GM19193 (cell line): ENCODE results near the gene HS6ST3.

ENCODE experiments used
- POLR2A ChIP-seq: IDR thresholded peaks from 4 replicates; pipeline ENCODE4 v1.6.1; 2011; ENCODE audit not compliant: insufficient read depth, insufficient read length; ENCODE audit errors: extremely low read depth

The HS6ST3 gene

GRCh38 chr13:96492766-96493165 lies 402.9 kb downstream of the HS6ST3 start:
- TF ChIP-seq POLR2A, result no peak

GRCh38 chr13:96499656-96500055 lies 409.7 kb downstream of the HS6ST3 start:
- no peak for TF ChIP-seq POLR2A

- TF ChIP-seq POLR2A, result no peak
These were observed 411.0 kb downstream of the HS6ST3 start for GRCh38 chr13:96500953-96501352.

DNA sequence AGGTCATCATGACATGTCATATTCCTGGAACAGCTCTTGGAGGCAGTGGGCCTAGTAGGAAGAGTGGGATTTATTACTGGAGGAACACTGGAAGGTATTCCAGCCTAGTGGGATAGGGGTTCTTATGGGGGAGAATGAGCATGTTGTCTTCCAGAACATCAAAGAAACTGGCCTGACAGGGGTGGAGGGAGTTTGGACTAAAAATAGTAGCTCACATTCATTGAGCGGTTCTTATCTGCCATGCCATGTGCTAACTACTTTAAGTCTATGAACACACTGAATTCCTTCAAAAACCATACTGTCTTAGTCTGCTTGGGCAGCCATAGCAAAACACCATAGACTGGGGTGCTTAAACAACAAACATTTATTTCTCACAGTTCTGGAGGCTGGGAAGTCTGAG lies 413.6 kb downstream of the HS6ST3 start:
- no peak for TF ChIP-seq POLR2A

DNA sequence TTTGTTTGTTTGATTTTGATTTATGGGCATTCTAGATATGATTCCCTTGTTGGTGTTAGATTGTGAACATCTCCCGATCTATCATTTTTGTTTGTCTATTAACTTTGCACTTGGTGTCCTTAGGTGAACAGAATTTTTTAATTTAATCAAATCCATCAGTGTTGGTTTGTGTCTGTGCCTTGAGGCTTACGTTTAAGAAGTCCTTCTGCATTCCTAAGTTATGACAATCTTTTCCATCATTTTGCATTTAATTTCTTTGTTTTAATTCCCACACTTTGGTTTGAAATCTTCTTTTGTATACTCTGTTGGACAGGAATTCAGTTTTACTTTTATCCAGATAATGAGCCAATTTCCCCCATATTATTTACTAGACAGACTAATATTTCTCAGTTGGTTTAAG lies 421.7 kb downstream of the HS6ST3 start:
- no peak for TF ChIP-seq POLR2A

DNA sequence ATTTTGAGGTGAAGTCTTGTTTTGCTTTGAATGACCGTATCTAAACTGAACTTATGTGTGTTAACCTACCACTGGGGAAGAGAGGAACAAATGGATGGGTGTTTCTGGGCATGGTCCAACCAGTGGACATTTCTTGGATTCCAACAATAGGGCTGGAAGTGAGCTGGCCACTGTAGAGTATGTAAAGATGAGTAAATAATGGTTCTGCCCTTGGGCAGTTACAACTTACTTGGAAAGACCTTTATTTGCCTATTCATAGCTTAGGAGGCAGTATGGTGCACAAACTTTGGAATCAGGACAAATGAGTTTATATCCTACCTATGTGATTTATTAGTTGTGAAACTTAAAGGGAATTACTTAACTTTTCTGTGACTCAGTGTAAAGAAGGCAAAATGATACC lies 429.5 kb downstream of the HS6ST3 start:
- no peak for TF ChIP-seq POLR2A

GRCh38 chr13:96525715-96526114 lies 435.8 kb downstream of the HS6ST3 start:
- no peak for TF ChIP-seq POLR2A

DNA sequence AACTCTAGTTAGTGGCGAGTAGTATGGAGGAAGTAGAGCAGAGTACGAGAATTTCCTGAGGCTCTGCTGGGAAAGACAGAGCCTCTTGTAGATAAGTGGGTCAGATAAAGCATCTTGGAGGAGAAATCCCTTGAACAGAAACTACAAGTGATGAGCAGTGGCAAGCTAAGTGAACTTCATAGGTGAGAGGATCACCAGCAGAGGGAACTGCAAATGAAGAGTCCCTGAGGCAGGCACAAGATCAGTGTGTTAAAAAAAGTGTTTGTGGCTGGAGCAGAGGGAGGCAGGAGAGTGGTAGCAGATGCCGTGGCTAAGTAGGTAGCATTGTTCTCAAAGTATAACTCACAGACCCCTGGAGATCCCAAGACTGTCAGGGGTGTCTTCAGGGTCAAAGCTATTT lies 437.6 kb downstream of the HS6ST3 start:
- no peak for TF ChIP-seq POLR2A

- no peak for TF ChIP-seq POLR2A
These were observed 442.9 kb downstream of the HS6ST3 start for GRCh38 chr13:96532804-96533203.

DNA sequence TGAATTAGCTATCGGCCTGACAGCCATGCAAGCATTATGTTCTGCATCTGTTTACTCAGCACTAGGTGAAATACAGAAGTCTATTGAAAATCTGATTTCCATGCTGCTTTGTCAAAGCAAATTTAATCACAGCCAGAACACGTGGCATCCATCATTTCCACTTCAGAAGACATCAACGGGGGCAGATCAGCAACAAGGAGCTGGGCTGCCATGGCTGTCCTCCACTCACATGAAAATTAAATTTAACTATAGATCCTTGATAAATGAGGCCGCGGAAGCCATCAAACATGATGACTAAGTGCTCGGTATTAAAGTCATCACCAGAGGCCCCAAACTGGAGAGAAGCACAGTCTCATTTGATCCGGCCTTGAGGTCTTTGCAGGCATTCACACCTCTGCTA lies 443.5 kb downstream of the HS6ST3 start:
- no peak for TF ChIP-seq POLR2A

GRCh38 chr13:96539791-96540190 lies 449.9 kb downstream of the HS6ST3 start:
- no peak for TF ChIP-seq POLR2A

DNA sequence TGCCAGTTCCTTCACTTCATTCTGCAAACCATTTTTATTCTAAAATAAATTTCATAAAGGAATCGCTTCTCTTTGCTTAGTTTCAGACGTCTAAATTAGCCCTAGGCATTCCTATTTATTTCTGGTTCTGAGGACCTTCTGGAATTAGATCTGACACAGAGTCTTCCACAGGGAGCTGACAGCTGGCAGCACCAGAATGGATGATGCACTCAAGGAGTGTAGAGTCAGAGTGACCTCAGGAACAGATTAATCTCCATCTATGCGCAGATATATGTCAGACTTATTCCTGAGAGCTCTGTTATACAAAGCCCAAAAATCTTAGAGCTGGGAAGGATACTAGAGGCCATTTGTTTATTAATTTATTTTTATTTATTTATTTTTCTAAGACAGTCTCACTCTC lies 450.8 kb downstream of the HS6ST3 start:
- no peak for TF ChIP-seq POLR2A

DNA sequence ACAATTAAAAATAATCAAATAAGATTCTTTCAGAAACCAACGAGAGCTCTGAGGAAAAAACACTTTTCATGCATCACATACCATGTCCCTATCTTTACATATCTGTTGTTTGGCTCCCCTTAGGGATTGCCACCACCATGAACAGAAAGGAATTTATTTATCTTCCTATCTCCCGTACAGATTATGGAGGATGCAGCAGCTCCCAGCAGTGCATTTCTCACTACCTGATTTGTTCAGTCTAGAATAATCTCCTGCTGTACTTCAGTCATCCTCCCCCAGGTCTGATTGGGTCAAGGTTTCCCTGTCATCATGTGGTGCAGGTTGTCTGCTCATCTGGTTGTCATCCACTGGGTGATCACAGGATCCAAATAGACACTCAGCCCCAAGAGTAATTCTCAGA lies 453.1 kb downstream of the HS6ST3 start:
- TF ChIP-seq POLR2A, result no peak

GRCh38 chr13:96544957-96545356 lies 455.1 kb downstream of the HS6ST3 start:
- no peak for TF ChIP-seq POLR2A

DNA sequence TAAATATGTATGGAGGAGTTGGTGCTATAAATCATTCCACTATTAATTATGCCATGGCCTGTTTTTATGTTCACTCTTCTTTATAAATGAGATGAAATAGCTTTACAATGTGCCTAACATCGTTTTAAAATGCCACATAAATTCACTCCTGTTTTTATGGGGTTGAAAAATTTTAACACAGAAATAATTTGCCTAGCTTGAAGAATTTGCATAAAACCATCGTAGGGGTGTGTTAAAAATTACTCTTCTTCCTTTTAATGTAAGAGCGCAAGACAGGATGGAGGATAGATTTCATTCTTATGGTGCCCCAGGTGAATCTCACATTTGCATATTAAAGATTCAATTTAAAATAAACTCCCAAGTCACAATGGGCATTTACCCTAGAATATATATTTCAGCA lies 456.6 kb downstream of the HS6ST3 start:
- TF ChIP-seq POLR2A, result no peak

- no peak for TF ChIP-seq POLR2A
These were observed 461.6 kb downstream of the HS6ST3 start for GRCh38 chr13:96551546-96551945.

DNA sequence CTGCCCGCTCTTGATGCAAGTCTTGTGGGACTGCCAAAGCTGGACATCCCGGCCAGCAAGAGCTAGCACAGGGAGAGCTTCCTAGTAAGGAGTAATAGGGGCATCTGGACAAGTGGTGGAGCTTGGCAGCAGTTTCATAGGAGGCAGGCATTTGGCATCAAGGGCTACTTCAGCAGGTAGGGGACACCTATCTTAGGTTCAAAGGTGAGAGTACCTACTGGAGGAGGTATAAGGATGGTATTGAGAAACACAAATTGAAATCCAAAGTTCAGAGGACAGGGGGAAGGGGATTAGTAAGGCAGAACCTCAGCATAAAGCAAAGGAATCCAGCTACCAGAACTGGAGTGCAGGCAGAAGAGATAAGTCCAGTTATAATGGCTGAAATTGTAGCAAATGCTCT lies 462.7 kb downstream of the HS6ST3 start:
- TF ChIP-seq POLR2A, result no peak

DNA sequence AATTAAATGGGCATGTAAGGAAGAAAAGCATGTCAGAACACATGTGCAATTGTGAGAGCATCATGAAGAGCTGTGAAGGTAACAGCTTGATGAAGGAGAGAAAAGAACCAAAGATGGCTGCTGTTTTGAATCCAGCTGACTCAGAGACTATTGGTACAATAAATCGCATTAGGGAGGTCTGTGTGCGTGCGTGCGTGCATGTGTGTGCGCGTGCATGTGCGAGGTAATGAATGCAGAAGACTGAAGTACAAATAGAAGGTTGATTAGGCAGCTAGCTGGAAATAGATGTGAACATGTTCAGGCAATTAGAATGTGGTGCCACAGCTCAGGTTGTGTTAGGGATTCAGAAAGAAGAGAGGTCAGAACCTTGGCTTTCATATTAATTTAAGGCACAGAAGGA lies 463.9 kb downstream of the HS6ST3 start:
- no peak for TF ChIP-seq POLR2A

DNA sequence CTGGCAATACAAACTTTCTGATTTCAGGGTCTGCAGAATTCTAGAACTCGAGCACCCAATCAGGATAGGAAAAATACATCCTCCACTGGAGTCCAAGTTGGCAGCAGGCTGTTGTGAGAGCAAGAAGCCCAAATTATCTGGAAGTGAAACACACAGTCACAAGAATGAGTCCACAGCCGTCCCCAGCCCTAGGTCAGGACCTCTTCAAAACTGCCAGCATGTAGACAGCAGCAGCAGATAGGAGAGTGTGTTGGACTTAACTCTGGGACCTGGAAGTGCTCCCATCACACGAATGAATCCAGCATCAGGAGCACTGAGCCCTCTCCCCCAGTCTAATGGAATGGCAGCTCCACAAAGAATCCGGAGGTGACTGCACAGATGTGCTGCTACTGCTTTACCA lies 483.7 kb downstream of the HS6ST3 start:
- no peak for TF ChIP-seq POLR2A
